ENCODE results near the gene TMEM91. TPM values are rescaled to one million over a fixed set of nuclear protein-coding genes. Genes with fewer than 3 reads are reported as not detected.

TMEM91 gene
- total RNA-seq, 4 donors from 2014 or later: 9.7 to 17.2 (median 14.1) TPM

GRCh38 chr19:41398598-41398997 is 22.3 kb downstream of the TMEM91 start:
- no peaks in the 10 kb centered on the region for H3K27me3 ChIP-seq
- intact Hi-C loops (cut with DNase I): loop anchor here (5.0 kb wide), 1 partner anchor 39 kb away; the partner anchor contains the start of gene DMAC2
- H3K4me1 ChIP-seq: peaks cover 35 to 57% (median 51%) of the 10 kb centered on the region in 4 donors
- no peak for DNase-seq (ENCODE audit: extremely low spot score)
- TF ChIP-seq, protein P1, sequence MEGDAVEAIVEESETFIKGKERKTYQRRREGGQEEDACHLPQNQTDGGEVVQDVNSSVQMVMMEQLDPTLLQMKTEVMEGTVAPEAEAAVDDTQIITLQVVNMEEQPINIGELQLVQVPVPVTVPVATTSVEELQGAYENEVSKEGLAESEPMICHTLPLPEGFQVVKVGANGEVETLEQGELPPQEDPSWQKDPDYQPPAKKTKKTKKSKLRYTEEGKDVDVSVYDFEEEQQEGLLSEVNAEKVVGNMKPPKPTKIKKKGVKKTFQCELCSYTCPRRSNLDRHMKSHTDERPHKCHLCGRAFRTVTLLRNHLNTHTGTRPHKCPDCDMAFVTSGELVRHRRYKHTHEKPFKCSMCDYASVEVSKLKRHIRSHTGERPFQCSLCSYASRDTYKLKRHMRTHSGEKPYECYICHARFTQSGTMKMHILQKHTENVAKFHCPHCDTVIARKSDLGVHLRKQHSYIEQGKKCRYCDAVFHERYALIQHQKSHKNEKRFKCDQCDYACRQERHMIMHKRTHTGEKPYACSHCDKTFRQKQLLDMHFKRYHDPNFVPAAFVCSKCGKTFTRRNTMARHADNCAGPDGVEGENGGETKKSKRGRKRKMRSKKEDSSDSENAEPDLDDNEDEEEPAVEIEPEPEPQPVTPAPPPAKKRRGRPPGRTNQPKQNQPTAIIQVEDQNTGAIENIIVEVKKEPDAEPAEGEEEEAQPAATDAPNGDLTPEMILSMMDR (IDR thresholded peaks at IDR 0.05): no peak
- TF ChIP-seq EP300 (IDR thresholded peaks at IDR 0.05) (no peak), POLR2A (IDR thresholded peaks at IDR 0.05; ENCODE audit: low read depth) (no peak), POLR2AphosphoS5 (IDR thresholded peaks at IDR 0.05) (no peak)
- H3K9me3 ChIP-seq: no peaks in the 10 kb centered on the region
- 60% methylated on average over 3 of the region's 3 CpGs for WGBS
- peaks cover 0 to 25% (median 2%) of the 10 kb centered on the region in 4 donors for H3K36me3 ChIP-seq
- H3K27ac ChIP-seq (replicated peaks in 1 of 4): peak overlapping the region in 1 of 4 donors; percentile 94
- H3K4me3 ChIP-seq: peak overlapping the region; percentile 78 to 94 (median 87)

DNA sequence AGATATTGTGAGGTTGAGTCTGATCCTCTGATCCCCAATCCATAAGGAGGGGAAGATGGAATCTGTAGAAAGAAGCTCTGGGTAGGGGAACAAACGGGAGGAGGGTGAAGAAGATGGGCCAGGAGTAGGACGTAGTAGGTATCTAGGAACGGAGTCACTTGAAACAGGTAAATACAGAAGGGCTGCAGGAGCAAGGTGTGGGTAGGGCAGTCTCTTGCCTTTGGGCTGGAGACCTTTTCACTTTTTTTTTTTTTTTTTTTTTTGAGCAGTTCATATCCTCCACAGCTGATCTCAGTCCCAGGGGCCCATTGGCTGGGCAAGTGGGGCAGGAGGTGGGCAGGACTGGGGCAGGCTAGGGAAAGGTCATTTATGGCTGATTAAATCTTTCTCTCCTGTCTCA is 22.8 kb downstream of the TMEM91 start:
- TF ChIP-seq EP300 (IDR thresholded peaks at IDR 0.05): no peak
- TF ChIP-seq, protein P1 (IDR thresholded peaks at IDR 0.05): no peak
- no peak for TF ChIP-seq POLR2A (IDR thresholded peaks at IDR 0.05; ENCODE audit: low read depth)
- no peak for TF ChIP-seq POLR2AphosphoS5 (IDR thresholded peaks at IDR 0.05)
- Histone ChIP-seq H3K4me1 (peaks cover 40 to 59% (median 52%) of the 10 kb centered on the region in 4 donors), H3K36me3 (peaks cover 0 to 21% (median 2%) of the 10 kb centered on the region in 4 donors), H3K27ac (replicated peaks in 1 of 4) (no peak overlapping the region), H3K27me3 (no peaks in the 10 kb centered on the region), H3K9me3 (no peaks in the 10 kb centered on the region), H3K4me3 (peak overlapping the region in 3 of 4 donors; percentile 82 to 94 (median 92))
- no peak for DNase-seq (ENCODE audit: extremely low spot score)
- intact Hi-C loops (cut with DNase I): loop anchor here (5.0 kb wide), 1 partner anchor 38 kb away; the partner anchor contains the start of gene DMAC2
- 85% methylated on average over 3 of the region's 3 CpGs for whole genome bisulfite sequencing

DNA sequence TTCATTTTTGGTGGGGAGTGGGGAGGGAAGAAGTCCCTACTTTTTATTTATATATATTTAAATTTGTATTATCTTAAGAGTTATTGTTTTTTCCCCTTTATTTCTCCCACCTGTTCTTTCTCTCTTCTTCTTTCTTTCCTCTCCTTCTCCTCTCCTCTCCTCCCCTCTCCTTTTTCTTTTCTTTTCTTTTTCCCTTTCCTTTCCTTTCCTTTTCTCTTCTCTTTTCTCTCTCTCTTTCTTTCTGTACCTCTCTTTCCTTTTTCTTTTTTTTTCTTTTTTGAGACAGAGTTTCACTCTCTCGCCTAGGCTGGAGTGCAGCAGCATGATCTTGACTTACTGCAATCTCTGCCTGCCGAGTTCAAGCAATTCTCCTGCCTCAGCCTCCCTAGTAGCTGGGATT is 23.2 kb downstream of the TMEM91 start:
- intact Hi-C loops (cut with DNase I): loop anchor here (5.0 kb wide), 1 partner anchor 38 kb away; the partner anchor contains the start of gene DMAC2
- TF ChIP-seq EP300 (IDR thresholded peaks at IDR 0.05): no peak
- TF ChIP-seq, protein P1 (IDR thresholded peaks at IDR 0.05): no peak
- TF ChIP-seq POLR2AphosphoS5 (IDR thresholded peaks at IDR 0.05): no peak
- no peak for TF ChIP-seq POLR2A (IDR thresholded peaks at IDR 0.05; ENCODE audit: low read depth)
- Histone ChIP-seq H3K36me3 (peaks cover 0 to 21% (median 2%) of the 10 kb centered on the region in 4 donors), H3K27me3 (no peaks in the 10 kb centered on the region), H3K27ac (replicated peaks in 1 of 4) (no peak overlapping the region), H3K4me1 (peaks cover 41 to 59% (median 52%) of the 10 kb centered on the region in 4 donors), H3K4me3 (no peak overlapping the region), H3K9me3 (no peaks in the 10 kb centered on the region)
- WGBS: 80% methylated on average over 2 of the region's 2 CpGs
- no peak for DNase-seq (ENCODE audit: extremely low spot score)

DNA sequence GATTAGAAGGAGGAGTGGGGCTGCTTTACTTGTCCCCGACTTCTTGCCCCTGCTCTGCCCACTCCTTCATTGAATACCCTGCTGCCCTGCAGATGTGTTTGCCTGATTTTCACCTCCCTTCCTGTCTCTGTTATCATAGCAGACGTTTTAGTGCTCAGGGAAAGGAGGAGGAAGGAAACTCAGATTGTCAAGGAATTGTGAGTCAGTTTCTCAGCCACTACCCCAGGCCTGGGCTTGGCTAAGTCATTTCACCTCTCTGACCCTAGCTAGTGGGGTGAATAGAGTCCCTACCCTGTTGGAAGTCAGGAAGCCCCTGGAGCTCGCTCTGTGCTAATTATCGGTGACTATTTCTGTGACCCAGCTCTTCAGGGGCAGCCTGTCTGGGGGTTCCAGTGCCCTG is 25.1 kb downstream of the TMEM91 start:
- no peak overlapping the region for H3K27ac ChIP-seq (replicated peaks in 1 of 4)
- 70% methylated on average over 4 of the region's 4 CpGs for WGBS
- peaks cover 0 to 30% (median 5%) of the 10 kb centered on the region in 4 donors for H3K36me3 ChIP-seq
- DNase-seq (ENCODE audit: extremely low spot score): no peak
- H3K27me3 ChIP-seq: no peaks in the 10 kb centered on the region
- TF ChIP-seq EP300 (IDR thresholded peaks at IDR 0.05) (no peak), POLR2A (IDR thresholded peaks at IDR 0.05; ENCODE audit: low read depth) (no peak), POLR2AphosphoS5 (IDR thresholded peaks at IDR 0.05) (no peak)
- TF ChIP-seq, protein P1 (IDR thresholded peaks at IDR 0.05): no peak
- H3K9me3 ChIP-seq: no peaks in the 10 kb centered on the region
- H3K4me1 ChIP-seq: peaks cover 52 to 62% (median 55%) of the 10 kb centered on the region in 4 donors
- no peak overlapping the region for H3K4me3 ChIP-seq
- intact Hi-C loops (cut with DNase I): no loop called here

DNA sequence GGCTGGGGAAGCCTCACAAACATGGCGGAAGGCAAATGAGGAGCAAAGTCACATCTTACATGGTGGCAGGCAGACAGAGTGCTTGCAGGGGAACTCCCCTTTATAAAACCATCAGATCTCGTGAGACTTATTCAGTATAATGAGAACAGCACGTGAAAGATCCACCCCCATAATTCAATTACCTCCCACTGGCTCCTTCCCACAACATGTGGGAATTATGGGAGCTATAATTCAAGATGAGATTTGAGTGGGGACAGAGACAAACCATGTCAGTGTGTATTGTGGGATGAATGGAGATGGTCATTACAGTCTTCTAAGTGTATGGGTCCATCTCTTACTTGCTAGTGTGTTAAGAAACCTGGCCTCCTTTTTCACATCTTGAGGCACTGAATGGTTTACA is 25.7 kb downstream of the TMEM91 start:
- 79% methylated on average over 3 of the region's 3 CpGs for WGBS
- DNase-seq (ENCODE audit: extremely low spot score): no peak
- intact Hi-C loops (cut with DNase I): no loop called here
- H3K4me1 ChIP-seq: peaks cover 51 to 60% (median 53%) of the 10 kb centered on the region in 4 donors
- no peak overlapping the region for H3K27ac ChIP-seq (replicated peaks in 1 of 4)
- no peaks in the 10 kb centered on the region for H3K9me3 ChIP-seq
- H3K27me3 ChIP-seq: no peaks in the 10 kb centered on the region
- H3K4me3 ChIP-seq: no peak overlapping the region
- no peak for TF ChIP-seq POLR2A (IDR thresholded peaks at IDR 0.05; ENCODE audit: low read depth)
- TF ChIP-seq, protein P1 (IDR thresholded peaks at IDR 0.05): no peak
- TF ChIP-seq EP300 (IDR thresholded peaks at IDR 0.05): no peak
- no peak for TF ChIP-seq POLR2AphosphoS5 (IDR thresholded peaks at IDR 0.05)
- peaks cover 0 to 30% (median 5%) of the 10 kb centered on the region in 4 donors for H3K36me3 ChIP-seq

All from esophagus muscularis mucosa (tissue), 4 donors.